WERI-Rb-1 (cell line): ENCODE data around the gene PTPN14.

Experiments
- DNase-seq: peaks from one replicate; pipeline ENCODE4 v3.0.0-alpha.2; 2020
- H3K27ac ChIP-seq: fragments of 250-450 bp; sonication (Bioruptor Pico); 2 replicates; pipeline ENCODE4 v1.5.1; 2020; ENCODE audit warnings: mild to moderate bottlenecking, moderate library complexity
- H3K27me3 ChIP-seq: fragments of 250-450 bp; sonication (Bioruptor Pico); 2 replicates; pipeline ENCODE4 v1.5.1; 2021; ENCODE audit warnings: mild to moderate bottlenecking, low read depth, moderate library complexity; ENCODE audit not compliant: insufficient read depth, severe bottlenecking
- H3K36me3 ChIP-seq: fragments of 250-450 bp; sonication (Bioruptor Pico); 2 replicates; pipeline ENCODE4 v1.5.1; 2020; ENCODE audit warnings: mild to moderate bottlenecking, moderate library complexity
- H3K4me3 ChIP-seq: 2 replicates; pipeline ENCODE4 v1.5.1; 2011; ENCODE audit warnings: low read depth, mild to moderate bottlenecking, control low read depth, low read length
- H3K9me3 ChIP-seq: fragments of 250-450 bp; sonication (Bioruptor Pico); 2 replicates; pipeline ENCODE4 v1.5.1; 2021; ENCODE audit warnings: mild to moderate bottlenecking, moderate library complexity; ENCODE audit not compliant: severe bottlenecking
- TF ChIP-seq, protein P1 (sequence below): IDR thresholded peaks from 2 replicates; pipeline ENCODE4 v1.5.1; 2011; ENCODE audit warnings: low read depth, mild to moderate bottlenecking, control low read depth, inconsistent platforms, low read length

Gene PTPN14

DNA sequence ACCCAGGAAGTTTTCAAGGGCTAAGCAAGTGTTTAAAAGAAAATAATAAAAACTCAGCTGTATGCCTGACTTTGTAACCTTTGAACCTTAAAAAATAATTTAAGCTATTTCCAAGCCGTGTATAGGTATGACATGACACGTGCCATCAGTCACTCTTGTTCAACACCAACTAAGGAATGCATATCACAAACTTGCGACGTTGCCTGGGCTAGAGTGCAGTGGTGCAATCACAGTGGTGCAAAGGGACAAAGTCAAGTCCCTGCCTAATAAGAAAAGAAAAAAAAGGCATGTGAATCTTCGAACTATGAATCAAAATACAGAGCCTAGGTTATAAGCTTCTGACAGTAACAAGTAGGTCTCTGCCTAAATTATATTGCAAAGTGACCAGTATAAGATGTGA, 191.3 kb downstream of the PTPN14 start:
- no peak overlapping the region for H3K4me3 ChIP-seq
- TF ChIP-seq, protein P1, sequence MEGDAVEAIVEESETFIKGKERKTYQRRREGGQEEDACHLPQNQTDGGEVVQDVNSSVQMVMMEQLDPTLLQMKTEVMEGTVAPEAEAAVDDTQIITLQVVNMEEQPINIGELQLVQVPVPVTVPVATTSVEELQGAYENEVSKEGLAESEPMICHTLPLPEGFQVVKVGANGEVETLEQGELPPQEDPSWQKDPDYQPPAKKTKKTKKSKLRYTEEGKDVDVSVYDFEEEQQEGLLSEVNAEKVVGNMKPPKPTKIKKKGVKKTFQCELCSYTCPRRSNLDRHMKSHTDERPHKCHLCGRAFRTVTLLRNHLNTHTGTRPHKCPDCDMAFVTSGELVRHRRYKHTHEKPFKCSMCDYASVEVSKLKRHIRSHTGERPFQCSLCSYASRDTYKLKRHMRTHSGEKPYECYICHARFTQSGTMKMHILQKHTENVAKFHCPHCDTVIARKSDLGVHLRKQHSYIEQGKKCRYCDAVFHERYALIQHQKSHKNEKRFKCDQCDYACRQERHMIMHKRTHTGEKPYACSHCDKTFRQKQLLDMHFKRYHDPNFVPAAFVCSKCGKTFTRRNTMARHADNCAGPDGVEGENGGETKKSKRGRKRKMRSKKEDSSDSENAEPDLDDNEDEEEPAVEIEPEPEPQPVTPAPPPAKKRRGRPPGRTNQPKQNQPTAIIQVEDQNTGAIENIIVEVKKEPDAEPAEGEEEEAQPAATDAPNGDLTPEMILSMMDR, result no peak
- H3K36me3 ChIP-seq, result no peaks in the 10 kb centered on the region
- no peak for DNase-seq
- H3K27ac ChIP-seq, result no peak overlapping the region
- no peaks in the 10 kb centered on the region for H3K27me3 ChIP-seq
- no peaks in the 10 kb centered on the region for H3K9me3 ChIP-seq

DNA sequence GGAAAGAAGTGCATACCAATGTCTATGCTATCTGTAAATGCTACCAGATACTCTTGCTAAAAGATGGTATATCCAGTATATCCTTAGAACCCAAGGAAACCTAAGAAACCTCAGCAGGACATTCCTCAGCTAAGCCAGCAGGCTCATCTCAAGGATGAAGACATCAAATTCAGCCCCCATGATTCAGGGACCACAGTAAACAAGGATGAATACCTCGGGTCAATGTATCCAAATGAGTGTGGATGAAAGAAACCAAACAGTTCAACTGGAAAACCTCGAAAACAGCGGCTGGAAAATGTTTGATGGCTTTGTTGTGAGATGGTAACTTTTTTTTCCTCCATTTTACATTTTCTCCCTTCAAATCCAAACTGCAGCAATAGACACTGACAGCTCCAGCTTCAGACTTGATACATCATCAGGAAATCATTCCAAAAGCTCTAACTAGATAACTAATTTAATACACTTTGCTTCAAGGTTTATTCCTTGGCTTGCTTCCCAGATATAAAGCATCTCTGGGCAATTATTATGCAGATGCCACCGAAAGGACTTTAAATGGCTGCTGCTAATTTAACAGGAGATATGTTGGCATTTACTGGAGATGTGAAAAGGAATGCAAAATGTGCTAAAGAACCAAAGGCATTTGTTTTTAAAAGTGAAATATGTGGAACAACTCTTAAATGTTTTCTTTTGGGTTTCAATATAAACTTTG, 196.8 kb downstream of the PTPN14 start:
- Histone ChIP-seq H3K9me3 (no peaks in the 10 kb centered on the region), H3K27me3 (no peaks in the 10 kb centered on the region), H3K4me3 (no peak overlapping the region), H3K27ac (no peak overlapping the region), H3K36me3 (no peaks in the 10 kb centered on the region)
- DNase-seq, result no peak
- TF ChIP-seq, protein P1, result no peak

DNA sequence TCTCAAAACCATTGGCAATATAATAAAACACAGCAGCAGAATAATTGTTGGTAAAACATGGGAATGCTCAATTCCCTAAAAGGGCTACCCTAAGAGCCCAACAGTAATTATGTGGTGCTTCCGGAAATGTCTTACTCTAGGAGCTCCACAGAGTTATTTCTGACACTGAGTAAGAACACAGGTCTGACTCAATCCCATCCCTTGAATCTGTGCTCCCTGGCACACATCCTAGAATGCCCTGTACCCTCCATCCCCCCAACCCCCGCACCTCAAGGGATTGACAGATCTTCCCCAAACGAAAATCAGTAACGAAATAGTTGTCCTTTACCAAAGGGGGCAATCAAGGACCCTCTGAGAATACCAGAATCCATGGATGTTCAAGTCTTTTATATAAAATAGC, 198.6 kb downstream of the PTPN14 start:
- no peak for DNase-seq
- H3K36me3 ChIP-seq, result no peaks in the 10 kb centered on the region
- no peaks in the 10 kb centered on the region for H3K9me3 ChIP-seq
- no peaks in the 10 kb centered on the region for H3K27me3 ChIP-seq
- TF ChIP-seq, protein P1, result no peak
- no peak overlapping the region for H3K27ac ChIP-seq
- H3K4me3 ChIP-seq, result no peak overlapping the region

DNA sequence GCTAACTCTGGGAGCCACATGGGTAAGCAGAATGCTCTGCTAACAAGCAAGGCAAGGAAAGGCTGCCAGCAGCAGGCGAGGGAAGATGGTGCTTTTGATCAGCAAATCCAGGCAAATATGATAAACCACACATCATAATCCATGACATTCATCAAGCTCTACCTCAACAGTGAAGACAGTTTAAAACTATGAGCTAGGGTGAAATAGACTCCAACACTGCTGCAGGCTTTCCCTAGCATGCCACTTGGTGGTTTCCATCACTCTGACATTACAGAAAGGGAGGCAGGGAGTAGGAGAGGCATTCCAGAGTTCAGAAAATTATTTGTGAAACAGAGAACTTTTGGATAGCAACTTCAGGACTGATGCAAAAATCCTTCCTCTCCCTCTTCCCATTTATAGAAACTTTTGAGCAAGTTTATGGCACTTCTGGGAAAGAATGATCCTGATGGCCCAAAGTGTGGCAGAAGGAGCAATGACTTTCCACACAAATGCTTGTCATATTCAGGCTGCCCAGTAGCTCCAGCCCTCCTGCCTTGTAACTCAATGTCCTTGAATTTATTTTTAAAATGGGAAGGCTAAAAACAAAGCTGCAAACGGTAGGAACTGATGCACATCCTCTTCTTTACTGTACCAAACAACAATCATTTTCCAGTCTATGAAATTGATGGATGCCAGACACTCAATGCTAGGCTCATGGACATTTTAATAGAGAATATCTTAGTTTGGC, 199.7 kb downstream of the PTPN14 start:
- no peaks in the 10 kb centered on the region for H3K27me3 ChIP-seq

DNA sequence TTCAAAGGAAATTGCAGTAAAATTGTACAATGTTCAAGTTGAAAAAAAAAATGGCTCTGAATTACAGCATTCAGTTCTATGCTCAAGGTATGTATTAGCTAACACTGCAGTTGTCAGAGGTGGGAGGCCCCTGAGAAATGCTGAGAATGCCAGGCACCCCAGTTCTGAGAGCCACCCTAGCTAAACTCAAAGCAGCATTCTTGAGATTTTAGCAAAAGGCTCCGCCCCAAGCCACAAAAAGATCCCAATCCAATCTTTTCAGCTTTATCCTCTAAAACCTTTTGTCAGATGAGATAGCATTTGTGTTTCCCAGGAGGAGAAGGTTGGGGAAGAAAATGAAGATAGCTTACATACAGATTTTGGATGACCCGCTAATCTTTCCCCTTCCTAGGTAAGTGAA, 201.6 kb downstream of the PTPN14 start:
- DNase-seq, result no peak
- Histone ChIP-seq H3K36me3 (no peaks in the 10 kb centered on the region), H3K4me3 (no peak overlapping the region), H3K27ac (no peak overlapping the region), H3K27me3 (no peaks in the 10 kb centered on the region), H3K9me3 (no peaks in the 10 kb centered on the region)
- TF ChIP-seq, protein P1, result no peak

More for the DNA sequence above, 199.7 kb downstream of the PTPN14 start:
- H3K9me3 ChIP-seq, result no peaks in the 10 kb centered on the region
- no peak overlapping the region for H3K27ac ChIP-seq
- DNase-seq, result no peak
- TF ChIP-seq, protein P1, result no peak
- H3K36me3 ChIP-seq, result no peaks in the 10 kb centered on the region
- no peak overlapping the region for H3K4me3 ChIP-seq
